GM06990 (cell line): Measurements from ENCODE around the gene ACOT13.
"Not testable (repeated sequence)": the region's sequence is repeated elsewhere in the genome, so short reads cannot be mapped to it uniquely, and the experiment has no call there.

Experiments used
- DNase-seq: peaks from one replicate; pipeline ENCODE4 v3.0.0-alpha.2; 2011; ENCODE audit not compliant: insufficient read length; ENCODE audit errors: extremely low read depth
- H3K27me3 ChIP-seq: replicated peaks from 2 replicates; pipeline ENCODE4 v1.6.0; 2011; ENCODE audit warnings: low read length; ENCODE audit not compliant: control insufficient read depth, insufficient read depth
- H3K36me3 ChIP-seq: 2 replicates; pipeline ENCODE4 v1.5.1; 2011; ENCODE audit warnings: low read length; ENCODE audit not compliant: control insufficient read depth, insufficient read depth
- H3K4me3 ChIP-seq: replicated peaks from 2 replicates; pipeline ENCODE4 v1.5.1; 2011; ENCODE audit warnings: low read depth, mild to moderate bottlenecking, control low read depth, low read length
- TF ChIP-seq, protein P1 (sequence below): IDR thresholded peaks from 2 replicates; pipeline ENCODE4 v1.5.1; 2011; ENCODE audit warnings: low read length, control low read depth, mild to moderate bottlenecking, inconsistent platforms; ENCODE audit not compliant: insufficient read depth, poor library complexity, severe bottlenecking

Gene ACOT13

DNA sequence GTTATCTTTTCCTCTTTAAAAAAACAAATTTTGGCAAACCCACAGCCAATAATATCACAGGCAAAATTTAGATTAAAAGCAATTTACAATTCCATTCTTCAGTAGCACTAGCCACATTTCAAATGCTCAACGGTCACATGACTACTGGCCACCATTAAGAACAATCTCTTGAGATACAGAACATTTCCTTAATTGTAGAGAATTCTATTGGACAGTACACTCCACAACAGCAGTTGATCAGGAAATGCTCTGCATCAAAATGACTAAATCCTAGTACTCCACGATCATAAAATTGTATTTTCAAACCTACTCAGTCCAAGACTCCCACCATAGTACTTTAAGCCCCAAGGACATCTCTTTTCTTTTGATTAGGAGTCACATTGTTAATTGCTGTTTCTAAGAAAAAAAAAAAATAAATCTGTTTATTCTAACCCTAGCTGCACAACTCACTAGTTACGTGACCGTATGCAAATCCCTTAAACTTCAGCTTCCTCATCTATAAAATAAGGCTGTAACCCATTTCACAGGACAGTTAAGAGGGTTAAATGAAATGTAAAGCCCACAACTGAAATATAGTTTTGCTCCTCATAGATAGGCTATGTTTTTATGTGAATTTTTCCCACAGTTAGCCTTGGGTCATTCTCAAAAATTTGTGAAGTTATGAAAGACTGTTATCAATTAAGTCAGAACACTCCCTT, 42.3 kb downstream of the ACOT13 start:
- no peak overlapping the region for H3K4me3 ChIP-seq
- TF ChIP-seq, protein P1, sequence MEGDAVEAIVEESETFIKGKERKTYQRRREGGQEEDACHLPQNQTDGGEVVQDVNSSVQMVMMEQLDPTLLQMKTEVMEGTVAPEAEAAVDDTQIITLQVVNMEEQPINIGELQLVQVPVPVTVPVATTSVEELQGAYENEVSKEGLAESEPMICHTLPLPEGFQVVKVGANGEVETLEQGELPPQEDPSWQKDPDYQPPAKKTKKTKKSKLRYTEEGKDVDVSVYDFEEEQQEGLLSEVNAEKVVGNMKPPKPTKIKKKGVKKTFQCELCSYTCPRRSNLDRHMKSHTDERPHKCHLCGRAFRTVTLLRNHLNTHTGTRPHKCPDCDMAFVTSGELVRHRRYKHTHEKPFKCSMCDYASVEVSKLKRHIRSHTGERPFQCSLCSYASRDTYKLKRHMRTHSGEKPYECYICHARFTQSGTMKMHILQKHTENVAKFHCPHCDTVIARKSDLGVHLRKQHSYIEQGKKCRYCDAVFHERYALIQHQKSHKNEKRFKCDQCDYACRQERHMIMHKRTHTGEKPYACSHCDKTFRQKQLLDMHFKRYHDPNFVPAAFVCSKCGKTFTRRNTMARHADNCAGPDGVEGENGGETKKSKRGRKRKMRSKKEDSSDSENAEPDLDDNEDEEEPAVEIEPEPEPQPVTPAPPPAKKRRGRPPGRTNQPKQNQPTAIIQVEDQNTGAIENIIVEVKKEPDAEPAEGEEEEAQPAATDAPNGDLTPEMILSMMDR = no peak
- peaks cover 13% of the 10 kb centered on the region for H3K36me3 ChIP-seq
- H3K27me3 ChIP-seq = no peaks in the 10 kb centered on the region
- DNase-seq = no peak

DNA sequence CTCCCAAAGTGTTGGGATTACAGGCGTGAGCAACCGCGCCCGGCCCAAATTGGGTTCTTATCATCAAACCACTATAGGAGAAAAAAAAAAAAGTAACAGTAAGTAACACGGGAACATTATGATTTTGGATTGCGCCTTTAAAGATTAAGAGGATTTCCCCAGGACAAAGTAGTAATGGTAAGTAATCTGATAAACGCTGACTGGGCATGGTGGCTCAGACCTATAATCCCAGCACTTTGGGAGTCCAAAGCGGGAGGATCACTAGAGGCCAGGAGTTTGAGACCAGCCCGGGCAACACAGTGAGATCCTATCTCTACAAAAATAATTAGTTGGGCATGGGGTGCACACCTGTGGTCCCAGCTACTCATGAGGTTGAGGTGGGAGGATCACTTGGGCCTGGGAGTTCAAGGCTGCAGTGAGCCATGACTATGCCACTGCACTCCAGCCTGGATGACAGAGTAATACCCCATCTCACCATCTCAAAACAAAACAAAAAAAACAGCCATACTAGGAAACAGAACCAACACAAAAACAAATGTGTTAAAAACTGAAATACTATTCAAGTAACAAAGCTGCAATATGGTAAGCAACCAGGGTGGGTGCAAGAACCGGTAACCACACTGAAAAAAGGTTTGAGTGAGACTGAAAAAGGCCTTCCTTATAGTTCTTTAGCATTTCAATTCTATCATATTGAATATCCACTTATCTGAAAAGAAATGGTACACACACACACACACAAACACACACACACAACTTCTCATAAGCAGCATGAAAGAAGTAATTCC, 43.8 kb downstream of the ACOT13 start:
- Histone ChIP-seq H3K27me3 (no peaks in the 10 kb centered on the region), H3K36me3 (peaks cover 13% of the 10 kb centered on the region), H3K4me3 (no peak overlapping the region)
- TF ChIP-seq, protein P1 = no peak
- DNase-seq = no peak

DNA sequence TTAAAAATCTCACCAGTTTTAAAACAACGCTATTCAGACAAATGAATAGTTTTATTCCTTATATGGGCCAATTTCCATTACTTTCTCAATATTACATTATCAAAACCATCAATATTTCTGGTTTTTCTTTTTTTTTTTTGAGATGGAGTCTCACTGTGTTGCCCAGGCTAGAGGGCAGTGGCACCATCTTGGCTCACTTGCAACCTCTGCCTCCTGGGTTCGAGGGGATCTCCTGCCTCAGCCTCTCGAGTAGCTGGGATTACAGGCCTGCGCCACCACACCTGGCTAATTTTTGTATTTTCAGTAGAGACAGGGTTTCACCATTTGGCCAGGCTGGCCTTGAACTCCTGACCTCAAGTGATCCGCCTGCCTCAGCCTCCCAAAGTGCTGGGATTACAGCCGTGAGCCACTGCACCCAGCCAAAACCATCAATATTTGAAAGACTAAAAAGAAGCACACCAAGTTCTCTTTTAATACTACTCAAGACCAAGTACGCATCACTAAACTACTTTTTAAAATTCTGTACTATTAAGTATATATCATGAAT, 49.8 kb downstream of the ACOT13 start:
- H3K36me3 ChIP-seq, DNase-seq, H3K27me3 ChIP-seq: not testable (repeated sequence)
- H3K4me3 ChIP-seq = peak overlapping the region; percentile 76

DNA sequence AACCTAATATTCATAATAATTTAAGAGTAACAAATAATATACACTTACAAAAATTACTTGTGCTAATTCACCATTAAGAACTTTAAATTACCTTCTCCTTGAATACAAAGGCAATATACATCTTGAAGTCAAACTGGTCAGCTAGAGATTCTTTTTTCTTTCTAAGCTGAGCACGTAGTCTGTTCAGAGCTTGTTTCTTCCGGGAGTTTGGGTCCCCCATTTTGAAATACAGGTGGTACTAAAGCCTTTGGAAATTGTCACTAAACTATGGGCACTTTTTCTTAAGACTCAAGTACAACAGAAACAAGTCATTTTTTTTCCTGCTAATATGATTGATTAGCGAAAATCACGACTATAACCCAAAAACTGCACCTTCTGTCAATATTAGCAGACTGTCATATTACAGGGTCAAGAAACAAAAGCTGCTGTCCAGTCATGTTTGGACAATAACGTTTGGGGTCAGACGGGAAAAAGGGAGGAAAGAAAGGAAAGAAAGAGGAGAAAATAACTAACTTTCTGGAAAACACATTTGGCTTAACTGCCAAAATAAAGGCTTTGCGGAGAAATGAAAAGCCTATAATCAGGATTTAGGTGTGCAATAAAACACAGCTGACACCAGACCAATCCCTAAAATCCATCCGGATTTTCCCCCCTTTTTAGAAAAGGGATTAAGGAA, 51.7 kb downstream of the ACOT13 start:
- Histone ChIP-seq H3K27me3 (no peaks in the 10 kb centered on the region), H3K36me3 (peaks cover 6% of the 10 kb centered on the region), H3K4me3 (peak overlapping the region; percentile 76)
- no peak for DNase-seq
- TF ChIP-seq, protein P1 = no peak

DNA sequence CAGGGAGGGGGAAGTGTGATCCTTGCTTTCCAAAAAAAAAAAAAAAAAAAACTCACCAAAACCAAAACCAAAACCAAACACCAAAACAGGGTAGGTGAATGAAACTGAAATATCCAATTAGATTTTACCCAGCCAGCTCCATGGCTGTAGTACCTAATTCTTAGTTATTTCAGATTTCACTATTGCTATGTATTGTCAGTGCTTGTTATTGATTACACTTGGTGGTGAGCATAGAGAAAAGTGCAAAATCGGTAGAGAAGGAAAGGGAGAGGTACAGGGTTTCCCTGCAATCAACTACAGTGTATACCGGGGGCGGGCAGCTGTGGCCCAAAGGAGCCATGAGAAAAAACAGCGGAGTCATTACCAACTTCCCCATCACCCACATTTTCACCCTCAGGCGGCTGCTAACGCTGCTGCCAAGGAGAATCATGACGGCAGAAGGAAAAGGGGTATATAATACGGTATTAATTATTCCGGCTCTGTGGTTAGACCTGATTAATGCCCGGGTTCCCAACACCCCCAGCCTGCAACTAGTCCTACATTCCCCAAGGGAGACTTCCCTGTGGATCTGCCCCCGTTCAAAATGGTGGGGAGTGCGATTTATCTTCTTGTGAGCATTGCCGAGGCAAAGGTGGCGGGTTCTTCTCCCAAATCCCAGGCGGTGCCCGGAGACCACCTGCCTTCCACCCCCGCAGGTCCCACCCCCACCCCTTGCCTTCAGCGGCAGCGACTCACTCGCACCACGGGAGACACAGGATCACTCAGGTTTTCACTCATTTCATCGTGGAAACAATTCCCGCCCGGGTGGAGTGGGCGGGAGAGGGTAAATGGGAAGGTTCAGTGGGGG, 52.5 kb downstream of the ACOT13 start, which contains the start of gene C6orf62:
C6orf62 (minus strand) TSS at position 30 of the 847 bp plus-strand sequence. CDS start 486 bp downstream, outside the sequence.
- peaks cover 6% of the 10 kb centered on the region for H3K36me3 ChIP-seq
- peak within 1 kb of the TSS; percentile 76 for H3K4me3 ChIP-seq
- no peaks in the 10 kb centered on the region for H3K27me3 ChIP-seq
- TF ChIP-seq, protein P1 = no peak
- DNase-seq = peak; percentile 47
